ENCODE measurements around the gene PRSS48.

GRCh38 chr4:151310124-151310728 is 33.3 kb downstream of the PRSS48 start:
- TF ChIP-seq POLR2A (IDR thresholded peaks at IDR 0.05; ENCODE audit: low read depth, low read length): no peak
- no peak for TF ChIP-seq RCOR1 (IDR thresholded peaks at IDR 0.05; ENCODE audit: insufficient replicate concordance, low read length)
- no peak for TF ChIP-seq CEBPB (IDR thresholded peaks at IDR 0.05; ENCODE audit: low read depth, low read length)
- TF ChIP-seq CTCF (conservative IDR thresholded peaks at IDR 0.05; ENCODE audit: low read depth, low read length): no peak
- no peak for TF ChIP-seq USF2 (IDR thresholded peaks at IDR 0.05; ENCODE audit: low read depth, low read length)
- no peak for TF ChIP-seq MAZ (IDR thresholded peaks at IDR 0.05; ENCODE audit: borderline replicate concordance, low read depth, low read length)
- no peak for TF ChIP-seq ELK1 (IDR thresholded peaks at IDR 0.05; ENCODE audit: borderline replicate concordance, low read depth, low read length)
- TF ChIP-seq NFE2L2 (IDR thresholded peaks at IDR 0.05; ENCODE audit: low read depth, low read length): no peak
- TF ChIP-seq MAFK (IDR thresholded peaks at IDR 0.05; ENCODE audit: low read depth, low read length): no peak
- TF ChIP-seq RFX5 (IDR thresholded peaks at IDR 0.05; ENCODE audit: low read depth, low read length): no peak
- no peak for TF ChIP-seq MXI1 (IDR thresholded peaks at IDR 0.05; ENCODE audit: borderline replicate concordance, low read depth, low read length)
- TF ChIP-seq BHLHE40 (IDR thresholded peaks at IDR 0.05; ENCODE audit: low read depth, low read length): no peak

Measured in IMR-90 (cell line).